GM19468 (cell line): ENCODE measurements around the gene EHD1.

ENCODE experiments used
- ATAC-seq: cut with Tn5 transposase; IDR thresholded peaks from one replicate; pipeline ENCODE4 v1.9.1; 2021; ENCODE audit warnings: mild to moderate bottlenecking, moderate library complexity, moderate number of reproducible peaks; ENCODE audit not compliant: unreplicated experiment; ENCODE audit errors: extremely low read depth

EHD1 gene

DNA sequence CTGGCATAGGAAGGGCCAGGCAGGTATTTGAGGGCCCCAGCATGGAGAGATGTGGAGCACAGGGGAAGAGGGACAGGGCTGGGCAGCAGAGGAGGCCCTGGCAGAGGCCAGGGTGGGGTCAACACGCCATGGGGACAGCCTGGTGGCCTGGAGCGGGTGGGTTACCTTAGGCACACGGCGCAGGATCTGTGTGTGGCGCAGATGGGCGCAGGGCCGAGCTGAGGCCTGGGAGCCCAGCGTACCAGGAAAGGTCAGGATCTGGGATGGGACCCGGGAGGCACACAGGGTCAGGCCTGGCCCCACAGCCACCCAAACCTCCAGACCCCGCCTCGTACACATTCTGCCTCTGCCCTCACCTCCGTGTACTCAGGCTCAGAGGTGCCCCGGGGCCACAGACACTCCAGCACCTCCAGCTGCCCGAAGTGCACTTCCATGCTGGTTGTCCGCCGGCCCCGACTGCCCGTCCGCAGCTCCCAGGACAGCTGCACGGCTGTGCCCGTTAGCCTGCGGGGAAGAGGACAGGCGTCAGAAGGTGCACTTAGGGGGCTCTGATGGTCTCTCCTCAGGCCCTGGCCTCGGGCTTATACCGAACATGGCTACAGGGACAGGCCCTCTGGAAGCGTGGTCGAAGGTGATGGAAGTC, 32.2 kb upstream of the EHD1 start:
- ATAC-seq: no peak

DNA sequence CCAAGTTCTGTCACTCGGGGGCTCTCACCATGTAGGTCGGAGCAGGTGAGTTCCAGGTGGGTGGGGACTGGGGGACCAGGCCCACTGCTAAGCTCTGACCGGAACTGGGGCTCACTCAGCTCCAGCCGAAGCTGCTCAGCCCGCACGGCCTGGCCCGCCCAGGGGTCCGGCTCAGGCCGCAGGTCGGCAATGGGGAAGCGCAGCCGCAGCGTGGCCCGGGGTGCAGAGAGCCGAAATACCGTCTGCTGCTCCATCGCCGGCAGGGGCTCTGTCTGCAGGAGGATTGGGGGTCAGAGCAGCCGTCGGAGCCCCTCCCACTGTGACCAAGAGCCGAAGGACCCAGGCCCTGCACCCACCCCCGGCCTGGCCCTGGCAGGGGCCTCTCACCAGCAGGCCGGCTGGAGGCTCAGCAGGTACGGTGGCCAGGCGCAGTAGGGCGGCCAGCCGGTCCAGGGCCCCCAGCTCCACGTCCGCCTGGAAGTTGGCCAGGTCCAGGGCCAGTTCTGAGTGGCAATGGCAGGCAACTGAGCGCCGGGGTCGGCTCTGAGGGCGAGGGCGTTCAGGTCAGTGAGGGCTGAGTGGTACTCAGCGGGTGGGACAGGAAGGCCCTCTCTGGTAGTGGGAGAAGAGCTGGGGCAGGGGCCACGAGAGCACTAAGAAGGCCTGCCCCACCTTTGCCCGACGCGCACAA, 31.4 kb upstream of the EHD1 start:
- ATAC-seq: no peak

GRCh38 chr11:64908766-64909165, 30.3 kb upstream of the EHD1 start:
- no peak for ATAC-seq

DNA sequence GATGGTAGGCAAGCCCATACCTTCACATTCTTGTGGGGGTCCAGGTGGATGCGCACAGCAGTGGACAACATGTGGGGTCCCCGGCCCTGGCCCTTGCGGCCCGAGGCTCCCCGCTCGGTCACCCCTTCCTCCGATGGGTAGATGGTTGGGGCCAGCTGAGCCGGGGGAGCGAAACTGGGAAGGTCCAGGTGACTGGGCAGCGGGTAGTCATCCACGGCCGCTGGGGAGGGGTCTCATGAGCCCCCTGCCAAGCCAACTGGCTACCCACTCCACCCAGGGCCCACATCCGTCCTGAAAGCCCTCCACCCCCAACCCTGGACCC, 27.9 kb upstream of the EHD1 start:
- no peak for ATAC-seq

DNA sequence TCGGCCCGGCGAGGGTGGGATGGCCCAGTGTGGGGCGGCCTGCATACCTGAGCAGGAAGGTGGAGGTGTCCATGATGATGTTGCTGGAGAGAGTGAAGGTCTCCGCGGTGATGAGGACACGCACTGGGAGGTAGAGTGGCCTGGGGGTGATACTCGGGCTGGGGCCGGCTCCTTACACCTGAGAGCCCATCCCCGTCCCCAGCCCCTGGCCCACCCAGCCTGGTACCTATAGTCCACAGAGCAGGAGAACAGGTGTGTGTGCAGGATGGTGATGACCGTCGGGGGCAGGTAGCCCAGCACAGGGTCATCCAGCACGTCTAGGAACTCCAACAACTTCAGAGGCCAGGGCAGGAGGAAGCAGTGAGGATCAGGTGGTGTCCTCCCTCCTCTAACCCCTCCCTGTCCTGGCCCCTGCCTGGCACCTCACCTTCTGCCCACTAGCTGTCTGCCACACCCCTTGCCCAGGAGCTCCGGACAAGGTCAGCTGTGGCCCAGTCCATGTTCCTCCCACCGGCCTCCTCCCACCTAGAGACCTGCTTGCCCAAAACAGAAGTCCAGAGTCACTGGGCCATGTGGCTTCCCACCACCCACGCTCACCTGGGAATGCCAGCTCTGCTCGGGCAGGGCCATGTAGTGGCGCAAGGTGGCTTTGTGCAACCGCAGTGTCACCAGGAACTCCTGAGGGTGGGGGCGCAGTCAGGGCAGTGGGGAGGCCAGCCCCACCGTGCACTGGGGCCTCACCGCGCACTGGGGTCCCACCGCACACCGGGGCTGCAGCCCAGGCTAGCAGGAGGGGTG, 27.3 kb upstream of the EHD1 start:
- ATAC-seq: no peak

- no peak for ATAC-seq
Observed at GRCh38 chr11:64903291-64903833, 24.9 kb upstream of the EHD1 start.

DNA sequence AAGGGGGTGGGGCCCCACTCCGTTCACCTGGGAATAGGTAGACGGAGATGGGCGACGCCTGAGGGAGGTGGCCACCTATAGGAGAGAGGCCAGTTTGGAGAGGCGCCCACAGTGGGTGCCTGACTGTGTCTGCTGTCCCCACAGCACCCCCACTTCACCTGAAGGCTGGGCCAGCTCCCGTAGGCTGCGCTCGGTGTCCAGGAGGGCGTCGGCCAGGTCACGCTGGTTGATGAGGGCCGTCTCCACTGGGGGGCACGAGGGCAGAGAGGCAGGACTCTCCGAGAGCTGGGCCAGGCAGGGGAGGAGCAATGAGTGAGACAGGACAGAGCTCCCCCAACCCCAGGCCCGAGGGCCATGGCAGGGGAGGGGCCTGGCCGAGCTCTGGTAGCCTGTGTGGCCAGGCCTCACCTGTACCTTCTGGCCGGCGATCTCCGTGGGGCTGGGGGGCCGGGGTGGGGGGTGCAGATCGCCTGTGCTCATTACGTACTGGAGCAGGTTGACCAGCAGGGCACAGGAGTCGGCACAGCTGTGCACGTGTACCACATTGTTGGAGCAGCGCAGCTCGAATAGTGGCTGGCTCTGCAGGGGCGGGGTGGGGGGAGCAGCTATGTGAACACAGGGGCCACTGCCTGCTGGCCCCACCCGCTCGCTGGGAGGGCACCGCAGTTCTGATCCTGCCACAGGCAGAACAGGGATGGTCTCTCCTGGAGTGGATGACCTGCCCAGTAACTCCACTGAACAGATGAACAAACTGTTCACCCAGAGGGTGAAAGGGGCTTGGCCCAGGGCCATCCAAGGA, 23.9 kb upstream of the EHD1 start:
- no peak for ATAC-seq

DNA sequence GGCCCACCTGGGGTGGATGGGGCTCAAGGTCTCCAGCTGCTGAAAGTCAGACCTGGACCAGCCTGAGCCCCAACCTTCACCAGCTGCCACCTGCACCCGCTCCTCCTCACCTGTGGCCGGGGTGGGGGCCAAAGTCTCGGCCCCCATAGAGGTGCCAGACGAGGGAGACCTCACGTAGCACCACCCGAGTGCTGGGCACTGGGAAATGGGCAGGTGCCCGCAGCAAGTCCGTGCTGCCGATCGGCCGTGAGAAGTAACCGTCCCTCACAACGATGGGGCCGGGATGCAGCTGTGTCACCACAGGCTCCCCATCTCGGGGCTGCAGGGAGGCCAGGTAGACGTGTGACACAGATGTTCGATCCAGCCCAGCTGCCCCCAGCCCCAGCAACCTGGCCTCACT, 22.4 kb upstream of the EHD1 start:
- ATAC-seq: no peak

GRCh38 chr11:64900263-64900678, 21.9 kb upstream of the EHD1 start:
- ATAC-seq: no peak

- no peak for ATAC-seq
Observed at GRCh38 chr11:64898541-64898940, 20.1 kb upstream of the EHD1 start.

- ATAC-seq: no peak
Observed at GRCh38 chr11:64898076-64898445, 19.6 kb upstream of the EHD1 start.

- no peak for ATAC-seq
Observed at GRCh38 chr11:64897381-64898075, 19.1 kb upstream of the EHD1 start.

- ATAC-seq: no peak
Observed at GRCh38 chr11:64896448-64897022, 18.1 kb upstream of the EHD1 start.

- no peak for ATAC-seq
Observed at GRCh38 chr11:64894812-64895452, 16.5 kb upstream of the EHD1 start.

GRCh38 chr11:64894070-64894811, 15.8 kb upstream of the EHD1 start:
- peak; percentile 39 for ATAC-seq

- no peak for ATAC-seq
Observed at GRCh38 chr11:64893194-64894069, 15.0 kb upstream of the EHD1 start.

DNA sequence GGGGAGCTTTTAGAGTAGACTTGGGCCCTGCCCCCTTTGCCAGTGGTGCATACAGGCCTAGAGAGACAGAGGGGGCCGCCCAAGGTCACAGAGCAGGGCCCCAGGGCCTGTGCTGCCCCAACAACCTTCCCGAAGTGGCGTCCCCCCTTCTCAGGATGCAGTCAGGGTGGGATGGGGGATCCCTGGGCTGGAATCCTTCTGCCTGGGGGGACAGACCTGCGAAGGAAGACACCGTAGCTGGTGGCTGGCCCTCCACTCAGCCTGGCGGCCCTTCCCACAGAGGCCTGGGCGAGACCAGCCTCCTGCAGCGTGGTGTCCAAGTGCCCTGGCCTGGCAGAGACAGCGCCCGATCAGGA, 14.4 kb upstream of the EHD1 start:
- ATAC-seq: no peak
